ENCODE measurements around the gene HK3.

Gene HK3

GRCh38 chr5:176900780-176901204 lies 1.6 kb upstream of the HK3 start:
- TF ChIP-seq, protein P1, sequence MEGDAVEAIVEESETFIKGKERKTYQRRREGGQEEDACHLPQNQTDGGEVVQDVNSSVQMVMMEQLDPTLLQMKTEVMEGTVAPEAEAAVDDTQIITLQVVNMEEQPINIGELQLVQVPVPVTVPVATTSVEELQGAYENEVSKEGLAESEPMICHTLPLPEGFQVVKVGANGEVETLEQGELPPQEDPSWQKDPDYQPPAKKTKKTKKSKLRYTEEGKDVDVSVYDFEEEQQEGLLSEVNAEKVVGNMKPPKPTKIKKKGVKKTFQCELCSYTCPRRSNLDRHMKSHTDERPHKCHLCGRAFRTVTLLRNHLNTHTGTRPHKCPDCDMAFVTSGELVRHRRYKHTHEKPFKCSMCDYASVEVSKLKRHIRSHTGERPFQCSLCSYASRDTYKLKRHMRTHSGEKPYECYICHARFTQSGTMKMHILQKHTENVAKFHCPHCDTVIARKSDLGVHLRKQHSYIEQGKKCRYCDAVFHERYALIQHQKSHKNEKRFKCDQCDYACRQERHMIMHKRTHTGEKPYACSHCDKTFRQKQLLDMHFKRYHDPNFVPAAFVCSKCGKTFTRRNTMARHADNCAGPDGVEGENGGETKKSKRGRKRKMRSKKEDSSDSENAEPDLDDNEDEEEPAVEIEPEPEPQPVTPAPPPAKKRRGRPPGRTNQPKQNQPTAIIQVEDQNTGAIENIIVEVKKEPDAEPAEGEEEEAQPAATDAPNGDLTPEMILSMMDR (IDR thresholded peaks at IDR 0.05; ENCODE audit: control insufficient read depth, insufficient read depth, low read depth, low read length, missing control alignments): no peak
- no peak for DNase-seq (ENCODE audit: low read depth)
- no peak overlapping the region for H3K4me3 ChIP-seq (ENCODE audit: control insufficient read depth, low read depth, low read length)

DNA sequence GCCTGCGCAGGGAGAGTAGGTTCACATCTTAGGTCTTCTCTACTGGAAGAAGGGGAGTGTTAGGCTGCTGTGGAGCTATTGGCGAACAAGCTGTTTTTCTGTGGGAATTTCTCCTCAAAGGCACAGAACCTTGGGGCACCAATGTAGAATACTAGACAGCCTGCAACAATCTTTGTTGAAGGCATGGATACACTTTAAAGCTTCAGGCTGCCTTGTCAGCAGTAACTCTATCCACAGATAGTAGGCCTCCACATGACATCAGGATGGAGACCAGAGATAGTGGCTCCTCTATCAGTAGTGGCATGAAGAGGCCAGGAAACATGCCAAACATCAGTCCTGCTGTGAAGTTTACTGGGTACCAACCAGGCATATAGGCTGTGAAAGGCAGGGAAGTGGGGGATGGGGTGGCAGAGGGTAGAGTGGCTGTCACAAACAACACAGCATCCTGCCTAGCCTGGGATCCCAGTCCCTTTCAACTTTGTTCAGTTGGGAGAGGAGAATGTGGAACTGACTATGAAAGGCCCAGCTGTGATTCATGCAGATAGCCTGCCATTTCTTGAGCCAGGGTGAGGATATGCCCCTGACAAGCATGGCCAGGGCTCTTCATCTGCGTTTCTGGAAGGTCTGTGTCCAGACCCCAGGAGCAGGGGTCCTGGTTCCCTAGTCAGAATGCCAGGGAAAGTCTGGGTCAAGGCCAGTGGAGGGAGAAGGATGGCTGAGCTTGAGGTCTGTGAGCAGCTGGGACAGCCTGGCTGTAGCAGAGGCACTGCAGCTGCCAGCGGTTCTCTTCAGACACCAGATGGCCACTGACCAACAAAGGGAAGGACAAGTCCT lies 1.0 kb upstream of the HK3 start:
- TF ChIP-seq, protein P1 (IDR thresholded peaks at IDR 0.05; ENCODE audit: control insufficient read depth, insufficient read depth, low read depth, low read length, missing control alignments): no peak
- H3K4me3 ChIP-seq (ENCODE audit: control insufficient read depth, low read depth, low read length): no peak overlapping the region
- no peak for DNase-seq (ENCODE audit: low read depth)

GRCh38 chr5:176897263-176897662 lies 1.9 kb downstream of the HK3 start:
- H3K4me3 ChIP-seq (ENCODE audit: control insufficient read depth, low read depth, low read length): no peak overlapping the region
- TF ChIP-seq, protein P1 (IDR thresholded peaks at IDR 0.05; ENCODE audit: control insufficient read depth, insufficient read depth, low read depth, low read length, missing control alignments): no peak
- no peak for DNase-seq (ENCODE audit: low read depth)

- TF ChIP-seq, protein P1 (IDR thresholded peaks at IDR 0.05; ENCODE audit: control insufficient read depth, insufficient read depth, low read depth, low read length, missing control alignments): no peak
- no peak for DNase-seq (ENCODE audit: low read depth)
- no peak overlapping the region for H3K4me3 ChIP-seq (ENCODE audit: control insufficient read depth, low read depth, low read length)
These were observed 3.3 kb downstream of the HK3 start for GRCh38 chr5:176895831-176896230.

DNA sequence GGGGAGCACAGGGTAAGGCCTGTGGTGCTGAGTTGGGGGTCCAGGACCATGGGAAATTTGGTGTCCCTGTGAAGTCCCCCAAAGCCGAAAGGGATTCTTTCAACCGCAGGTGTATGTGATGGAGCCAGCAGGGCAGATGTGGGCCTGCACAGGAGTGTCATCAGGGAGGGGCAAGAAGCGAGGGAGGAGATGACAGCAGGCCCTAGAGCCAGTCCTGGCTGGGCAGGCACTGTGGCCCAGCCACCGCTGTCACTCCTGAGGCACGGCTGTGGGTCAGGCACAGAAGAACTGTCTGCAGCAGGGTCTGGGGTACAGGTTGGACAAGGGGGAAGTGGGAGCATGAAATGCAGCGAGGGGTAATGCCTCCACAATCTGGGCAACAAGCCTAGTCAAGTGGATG lies 4.8 kb downstream of the HK3 start:
- H3K4me3 ChIP-seq (ENCODE audit: control insufficient read depth, low read depth, low read length): no peak overlapping the region
- TF ChIP-seq, protein P1 (IDR thresholded peaks at IDR 0.05; ENCODE audit: control insufficient read depth, insufficient read depth, low read depth, low read length, missing control alignments): no peak
- DNase-seq (ENCODE audit: low read depth): no peak

- TF ChIP-seq, protein P1 (IDR thresholded peaks at IDR 0.05; ENCODE audit: control insufficient read depth, insufficient read depth, low read depth, low read length, missing control alignments): no peak
- H3K4me3 ChIP-seq (ENCODE audit: control insufficient read depth, low read depth, low read length): no peak overlapping the region
- DNase-seq (ENCODE audit: low read depth): no peak
These were observed 6.5 kb downstream of the HK3 start for GRCh38 chr5:176892663-176893062.
